SH-SY5Y (cell line): ENCODE data around the gene GNL2.

Source experiments
- GATA2 ChIP-seq: IDR thresholded peaks from 2 replicates; pipeline ENCODE4 v1.6.1; 2011; ENCODE audit warnings: mild to moderate bottlenecking, low read depth, low read length
- GATA3 ChIP-seq: IDR thresholded peaks from 2 replicates; pipeline ENCODE4 v1.6.1; 2011; ENCODE audit warnings: low read depth, mild to moderate bottlenecking, low read length, moderate library complexity

- no peak for TF ChIP-seq GATA2
- no peak for TF ChIP-seq GATA3
Observed at GRCh38 chr1:37575692-37576091, 20.0 kb downstream of the GNL2 start.
